ENCODE results near the gene TOX2. TPM values are rescaled to one million over a fixed set of nuclear protein-coding genes. Genes with fewer than 3 reads are reported as not detected.

The TOX2 gene
- total RNA-seq, 2 experiments from 2014 or later: 1.5 to 1.9 TPM

DNA sequence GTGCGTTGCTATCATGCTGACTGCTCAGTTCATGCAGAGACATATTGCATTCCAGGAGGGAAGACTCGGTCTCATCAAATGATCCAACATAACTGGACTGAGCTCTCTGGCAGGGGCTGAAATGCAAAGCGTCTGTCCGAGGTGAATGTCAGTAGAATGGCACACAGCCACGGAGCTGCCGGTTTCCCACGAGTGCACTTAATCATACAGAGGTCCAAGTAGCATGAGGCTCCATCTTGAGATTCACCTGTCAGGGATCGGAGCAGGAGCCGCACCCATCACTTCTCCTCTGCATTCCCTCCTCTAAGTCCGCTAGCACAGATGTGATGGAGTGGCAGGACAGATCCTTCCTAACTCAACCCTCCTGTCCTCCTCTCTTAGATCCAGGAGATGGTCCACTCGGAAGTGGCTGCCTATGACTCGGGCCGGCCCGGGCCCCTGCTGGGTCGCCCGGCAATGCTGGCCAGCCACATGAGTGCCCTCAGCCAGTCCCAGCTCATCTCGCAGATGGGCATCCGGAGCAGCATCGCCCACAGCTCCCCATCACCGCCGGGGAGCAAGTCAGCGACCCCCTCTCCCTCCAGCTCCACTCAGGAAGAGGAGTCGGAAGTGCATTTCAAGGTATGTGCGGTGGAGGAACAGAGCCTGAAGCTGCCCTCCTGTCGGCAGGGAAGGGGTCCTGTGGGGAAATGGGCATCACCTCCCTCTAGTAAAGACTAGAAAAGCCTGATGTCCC, 136.4 kb downstream of the TOX2 start:
- H3K36me3 Mint-ChIP-seq (ENCODE audit: low read depth): no peaks in the 10 kb centered on the region
- no peak for DNase-seq
- CTCF ChIA-PET: no interaction called here
- H3K4me1 Mint-ChIP-seq: no peaks in the 10 kb centered on the region
- H3K4me3 Mint-ChIP-seq: no peak overlapping the region
- no peak overlapping the region for H3K27ac Mint-ChIP-seq
- no peaks in the 10 kb centered on the region for H3K9me3 Mint-ChIP-seq
- peaks cover 4% of the 10 kb centered on the region for H3K27me3 Mint-ChIP-seq
- POLR2A ChIA-PET: no interaction called here

DNA sequence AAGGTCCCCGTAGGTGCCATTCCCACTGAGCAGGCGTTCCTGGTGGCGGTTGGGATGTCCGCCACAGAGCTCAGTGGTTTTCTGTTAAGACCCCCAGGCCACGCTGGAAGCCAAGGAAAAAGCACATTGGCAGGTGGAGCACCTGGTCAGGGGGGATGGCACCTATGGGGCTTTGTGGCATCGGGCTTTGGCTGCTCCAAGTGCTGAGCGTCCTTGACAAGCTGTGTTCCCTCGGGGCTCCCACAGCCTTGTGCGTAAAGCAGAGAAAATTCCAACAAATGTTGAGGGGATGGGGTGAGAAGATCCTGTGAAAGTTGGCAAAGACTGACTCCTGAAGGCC, 137.0 kb downstream of the TOX2 start:
- Mint-ChIP-seq H3K36me3 (ENCODE audit: low read depth) (no peaks in the 10 kb centered on the region), H3K4me1 (no peaks in the 10 kb centered on the region), H3K27me3 (peaks cover 3% of the 10 kb centered on the region), H3K9me3 (no peaks in the 10 kb centered on the region), H3K27ac (no peak overlapping the region), H3K4me3 (no peak overlapping the region)
- POLR2A ChIA-PET: no interaction called here
- CTCF ChIA-PET: no interaction called here
- no peak for DNase-seq

DNA sequence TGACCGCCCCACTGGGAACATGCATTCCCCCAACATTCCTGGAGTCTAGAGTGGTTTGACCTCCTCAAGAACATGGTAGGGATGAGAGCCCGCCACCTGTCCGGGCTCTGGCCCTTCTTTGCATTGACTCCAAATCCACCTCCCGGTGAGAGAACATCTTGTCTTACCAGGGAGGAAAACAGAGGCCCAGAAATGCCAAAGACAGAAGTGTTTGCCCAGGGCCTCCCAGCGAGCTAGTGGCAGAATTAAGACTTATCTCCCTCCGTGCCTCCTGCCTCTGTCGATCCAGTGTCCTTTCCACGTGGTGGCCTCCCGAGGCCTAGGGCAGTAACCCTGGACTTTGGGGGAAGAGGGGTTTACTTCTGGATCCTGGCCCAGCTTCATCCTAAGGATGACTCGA, 137.5 kb downstream of the TOX2 start:
- Mint-ChIP-seq H3K4me3 (no peak overlapping the region), H3K36me3 (ENCODE audit: low read depth) (no peaks in the 10 kb centered on the region), H3K27ac (no peak overlapping the region), H3K27me3 (peaks cover 3% of the 10 kb centered on the region), H3K9me3 (no peaks in the 10 kb centered on the region), H3K4me1 (no peaks in the 10 kb centered on the region)
- POLR2A ChIA-PET: no interaction called here
- CTCF ChIA-PET: no interaction called here
- DNase-seq: no peak

DNA sequence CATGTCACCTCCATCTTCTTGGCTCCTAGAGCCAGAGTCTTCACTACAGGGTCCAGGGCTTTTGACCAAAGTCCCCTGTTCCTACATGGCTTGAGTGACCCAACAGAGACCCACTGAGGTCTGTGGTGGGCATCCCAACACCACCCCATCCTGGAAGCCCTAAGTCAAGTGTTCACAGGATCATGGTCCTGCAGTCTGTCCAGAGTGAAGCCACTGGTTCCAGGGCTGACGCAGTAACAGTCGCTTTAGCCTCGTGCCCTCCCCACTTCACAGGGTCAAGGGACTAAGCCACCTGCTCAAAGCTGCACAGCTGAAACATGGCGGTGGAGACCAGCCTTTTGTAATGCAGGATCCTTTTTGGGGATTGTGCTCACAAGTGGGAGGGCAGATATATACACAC, 138.4 kb downstream of the TOX2 start:
- Mint-ChIP-seq H3K4me1 (no peaks in the 10 kb centered on the region), H3K9me3 (no peaks in the 10 kb centered on the region), H3K27me3 (peaks cover 6% of the 10 kb centered on the region), H3K27ac (no peak overlapping the region), H3K36me3 (ENCODE audit: low read depth) (peaks cover 3% of the 10 kb centered on the region), H3K4me3 (no peak overlapping the region)
- CTCF ChIA-PET: no interaction called here
- POLR2A ChIA-PET: no interaction called here
- no peak for DNase-seq

DNA sequence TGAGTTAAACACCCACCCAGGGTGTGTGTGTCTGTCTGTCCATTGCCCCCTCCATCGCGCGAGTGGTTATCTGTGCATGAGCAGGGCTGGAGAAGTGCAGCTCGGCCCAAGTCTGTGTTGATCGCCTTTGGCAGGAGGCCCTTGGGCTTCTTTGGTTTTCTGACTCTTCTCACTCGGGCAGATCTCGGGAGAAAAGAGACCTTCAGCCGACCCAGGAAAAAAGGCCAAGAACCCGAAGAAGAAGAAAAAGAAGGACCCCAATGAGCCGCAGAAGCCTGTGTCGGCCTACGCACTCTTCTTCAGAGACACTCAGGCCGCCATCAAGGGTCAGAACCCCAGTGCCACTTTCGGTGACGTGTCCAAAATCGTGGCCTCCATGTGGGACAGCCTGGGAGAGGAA, 139.5 kb downstream of the TOX2 start:
- H3K27me3 Mint-ChIP-seq: peaks cover 6% of the 10 kb centered on the region
- no peaks in the 10 kb centered on the region for H3K9me3 Mint-ChIP-seq
- no peak for DNase-seq
- peaks cover 4% of the 10 kb centered on the region for H3K36me3 Mint-ChIP-seq (ENCODE audit: low read depth)
- ChIA-PET CTCF (interaction anchor here (0.5 kb wide), 1 partner anchor 389 kb away, joined by 3 read pairs; no protein-coding TSS in a partner anchor), POLR2A (no interaction called here)
- H3K27ac Mint-ChIP-seq: no peak overlapping the region
- H3K4me3 Mint-ChIP-seq: no peak overlapping the region
- no peaks in the 10 kb centered on the region for H3K4me1 Mint-ChIP-seq

DNA sequence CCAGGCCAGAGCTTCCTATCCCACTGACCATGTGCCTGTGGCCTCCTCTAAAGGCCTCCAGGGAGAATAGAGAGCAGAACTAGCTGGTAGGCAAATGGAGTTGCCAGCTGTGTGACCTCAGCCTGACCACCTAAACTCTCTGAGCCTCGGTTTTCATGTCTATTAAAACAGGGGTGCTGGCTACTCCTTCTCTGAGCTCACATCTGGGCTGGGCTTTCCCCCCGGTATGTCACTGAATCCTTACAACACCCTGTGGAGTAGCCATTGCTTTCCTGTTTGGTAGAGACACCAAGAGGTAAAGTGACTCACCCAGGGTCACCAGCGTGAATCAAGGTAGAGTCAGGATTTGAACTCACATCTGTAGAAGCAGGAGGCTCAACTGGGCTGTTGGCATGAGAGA, 140.2 kb downstream of the TOX2 start:
- ChIA-PET CTCF (interaction anchor here (0.5 kb wide), 1 partner anchor 390 kb away, joined by 3 read pairs; no protein-coding TSS in a partner anchor), POLR2A (no interaction called here)
- H3K27ac Mint-ChIP-seq: no peak overlapping the region
- H3K27me3 Mint-ChIP-seq: peaks cover 5% of the 10 kb centered on the region
- no peaks in the 10 kb centered on the region for H3K9me3 Mint-ChIP-seq
- H3K4me1 Mint-ChIP-seq: no peaks in the 10 kb centered on the region
- no peak for DNase-seq
- peaks cover 4% of the 10 kb centered on the region for H3K36me3 Mint-ChIP-seq (ENCODE audit: low read depth)
- no peak overlapping the region for H3K4me3 Mint-ChIP-seq

DNA sequence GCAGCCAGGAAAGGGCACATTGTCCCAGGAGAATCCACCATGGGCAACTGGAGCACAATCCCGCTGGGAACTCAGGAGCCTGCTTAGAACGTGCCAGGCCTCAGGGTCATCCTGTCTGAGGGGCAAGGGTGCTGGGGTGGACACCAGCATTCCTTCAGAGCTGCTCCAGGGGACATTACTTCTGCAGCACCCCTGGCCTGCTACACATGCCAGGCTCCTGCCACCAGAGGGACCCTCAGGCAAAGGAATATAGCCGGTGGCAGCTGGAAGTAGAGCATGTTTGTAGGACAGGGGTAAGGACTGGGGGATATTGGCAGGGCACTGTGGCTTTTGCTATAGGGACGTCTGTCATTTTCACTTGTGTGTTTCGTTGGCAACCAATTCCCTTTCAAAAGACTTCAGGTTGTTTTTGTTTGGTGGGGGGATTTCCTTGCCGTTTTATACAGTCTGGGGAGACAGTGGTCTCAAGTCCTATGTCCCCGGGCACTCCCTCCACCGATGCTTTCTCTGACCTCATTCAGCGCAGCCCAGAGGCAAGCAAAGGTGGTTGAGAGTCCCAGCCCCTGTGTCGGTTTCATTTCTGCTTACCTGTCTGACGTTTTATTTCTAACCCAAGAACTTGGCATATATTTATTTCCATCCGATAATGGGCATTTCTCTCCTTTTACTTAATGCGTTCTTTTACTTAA, 141.5 kb downstream of the TOX2 start:
- DNase-seq: peak; percentile 57
- H3K27ac Mint-ChIP-seq: no peak overlapping the region
- peaks cover 9% of the 10 kb centered on the region for H3K27me3 Mint-ChIP-seq
- H3K4me3 Mint-ChIP-seq: no peak overlapping the region
- ChIA-PET CTCF (interaction anchor here (0.7 to 1.7 kb wide), 7 partner anchors 9 to 304 kb away, joined by 3 to 5 read pairs (median 4); no protein-coding TSS in a partner anchor), POLR2A (no interaction called here)
- peaks cover 4% of the 10 kb centered on the region for H3K36me3 Mint-ChIP-seq (ENCODE audit: low read depth)
- H3K9me3 Mint-ChIP-seq: peaks cover 3% of the 10 kb centered on the region
- peaks cover 6% of the 10 kb centered on the region for H3K4me1 Mint-ChIP-seq

DNA sequence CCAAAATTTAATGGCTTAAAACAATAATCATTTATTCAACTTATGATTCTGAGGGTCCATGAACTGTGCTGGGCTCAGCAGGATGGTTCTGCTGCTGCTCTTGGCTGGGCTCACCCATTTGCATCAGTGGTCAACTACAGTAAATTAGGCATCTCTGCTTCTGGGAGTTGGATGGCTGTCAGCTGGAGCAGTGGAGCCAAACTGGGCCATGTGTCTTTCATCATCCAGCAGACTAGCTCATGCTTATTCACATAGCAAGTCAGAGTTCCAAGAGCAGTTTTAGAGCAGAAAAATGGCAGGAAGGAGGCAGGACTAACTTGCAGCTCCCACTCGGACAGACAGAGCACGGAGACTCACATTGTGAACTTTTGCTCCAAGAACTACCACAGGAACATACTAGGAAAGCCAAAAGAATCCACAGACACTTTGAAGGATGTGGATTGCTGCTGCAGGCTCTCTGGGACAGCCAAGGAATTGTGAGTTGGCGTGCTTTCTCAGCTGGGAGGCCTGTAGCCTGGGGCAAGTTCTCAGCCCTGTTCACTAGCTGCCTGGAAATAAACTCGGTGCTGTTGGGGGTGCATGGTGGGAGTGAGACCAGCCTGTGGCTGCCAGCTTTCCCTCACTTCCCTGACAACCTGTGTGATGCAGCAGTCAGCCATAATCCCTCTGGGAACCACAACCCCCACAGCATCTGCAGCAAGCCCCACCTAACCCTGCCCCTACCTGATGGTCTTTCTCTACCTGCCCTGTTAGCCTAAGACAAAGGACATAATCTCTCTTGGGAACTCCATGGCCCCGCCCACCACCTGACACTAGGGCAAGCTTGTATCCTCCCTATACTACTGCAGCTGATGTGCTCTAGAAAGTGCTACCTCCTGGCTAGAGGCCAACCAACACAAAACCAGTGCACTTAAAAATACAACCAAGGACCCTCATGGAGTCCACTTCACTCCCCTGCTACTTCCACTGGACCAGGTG, 143.3 kb downstream of the TOX2 start:
- peaks cover 9% of the 10 kb centered on the region for H3K9me3 Mint-ChIP-seq
- POLR2A ChIA-PET: no interaction called here

DNA sequence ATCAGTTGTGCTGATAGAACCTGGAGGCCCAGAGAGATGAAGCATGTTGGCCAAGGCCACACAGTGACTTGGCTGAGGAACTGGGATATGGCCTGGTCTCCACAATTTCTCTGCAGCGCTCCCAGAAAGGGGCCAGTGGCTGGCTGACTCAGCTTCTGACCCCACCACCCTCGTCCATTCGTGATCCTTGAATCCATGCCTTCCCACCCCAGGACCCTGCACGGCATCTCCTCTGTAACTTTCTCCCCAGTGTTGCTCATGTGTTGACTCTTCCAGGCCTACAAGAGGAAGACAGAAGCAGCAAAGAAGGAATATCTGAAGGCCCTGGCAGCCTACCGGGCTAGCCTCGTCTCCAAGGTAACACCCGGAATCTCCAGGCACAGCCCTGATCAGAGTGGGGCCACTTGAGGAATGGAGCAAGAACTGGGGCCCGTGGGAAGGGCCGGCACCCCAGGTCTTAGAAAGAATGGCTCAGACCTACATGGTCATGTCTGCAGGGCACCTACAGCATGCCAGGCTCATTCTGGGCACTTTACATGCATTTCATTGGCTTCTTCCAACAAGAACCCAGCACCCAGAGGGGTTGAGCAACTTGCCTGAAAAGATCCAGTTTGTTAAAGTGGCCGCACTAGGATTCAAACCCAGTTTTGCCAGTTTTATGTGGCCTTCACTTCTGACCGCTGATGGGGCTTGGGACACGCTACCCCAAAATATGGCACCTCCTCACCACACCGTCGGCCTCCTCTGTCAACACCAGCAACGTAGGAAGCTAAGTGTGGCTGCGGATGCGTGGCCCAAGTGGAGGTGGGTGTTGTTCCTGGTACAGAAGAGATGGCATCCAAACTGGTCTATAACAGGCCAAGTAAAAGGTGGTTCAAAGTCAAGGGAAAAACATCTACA, 150.1 kb downstream of the TOX2 start:
- ChIA-PET CTCF (interaction anchor here (1.2 kb wide), 1 partner anchor 9 kb away, joined by 4 read pairs; no protein-coding TSS in a partner anchor), POLR2A (no interaction called here)
- Mint-ChIP-seq H3K9me3 (peaks cover 9% of the 10 kb centered on the region), H3K4me3 (no peak overlapping the region), H3K4me1 (peaks cover 30% of the 10 kb centered on the region), H3K27me3 (peaks cover 18% of the 10 kb centered on the region), H3K36me3 (ENCODE audit: low read depth) (no peaks in the 10 kb centered on the region), H3K27ac (no peak overlapping the region)
- no peak for DNase-seq

More for the DNA sequence above, 143.3 kb downstream of the TOX2 start:
- no peak for DNase-seq
- CTCF ChIA-PET: interaction anchor here (1.1 to 2.7 kb wide), 7 partner anchors 9 to 41 kb away, joined by 3 to 10 read pairs (median 4); no protein-coding TSS in a partner anchor
- H3K36me3 Mint-ChIP-seq (ENCODE audit: low read depth): peaks cover 4% of the 10 kb centered on the region
- H3K27me3 Mint-ChIP-seq: peaks cover 15% of the 10 kb centered on the region
- H3K27ac Mint-ChIP-seq: no peak overlapping the region
- H3K4me1 Mint-ChIP-seq: peaks cover 6% of the 10 kb centered on the region
- no peak overlapping the region for H3K4me3 Mint-ChIP-seq

DNA sequence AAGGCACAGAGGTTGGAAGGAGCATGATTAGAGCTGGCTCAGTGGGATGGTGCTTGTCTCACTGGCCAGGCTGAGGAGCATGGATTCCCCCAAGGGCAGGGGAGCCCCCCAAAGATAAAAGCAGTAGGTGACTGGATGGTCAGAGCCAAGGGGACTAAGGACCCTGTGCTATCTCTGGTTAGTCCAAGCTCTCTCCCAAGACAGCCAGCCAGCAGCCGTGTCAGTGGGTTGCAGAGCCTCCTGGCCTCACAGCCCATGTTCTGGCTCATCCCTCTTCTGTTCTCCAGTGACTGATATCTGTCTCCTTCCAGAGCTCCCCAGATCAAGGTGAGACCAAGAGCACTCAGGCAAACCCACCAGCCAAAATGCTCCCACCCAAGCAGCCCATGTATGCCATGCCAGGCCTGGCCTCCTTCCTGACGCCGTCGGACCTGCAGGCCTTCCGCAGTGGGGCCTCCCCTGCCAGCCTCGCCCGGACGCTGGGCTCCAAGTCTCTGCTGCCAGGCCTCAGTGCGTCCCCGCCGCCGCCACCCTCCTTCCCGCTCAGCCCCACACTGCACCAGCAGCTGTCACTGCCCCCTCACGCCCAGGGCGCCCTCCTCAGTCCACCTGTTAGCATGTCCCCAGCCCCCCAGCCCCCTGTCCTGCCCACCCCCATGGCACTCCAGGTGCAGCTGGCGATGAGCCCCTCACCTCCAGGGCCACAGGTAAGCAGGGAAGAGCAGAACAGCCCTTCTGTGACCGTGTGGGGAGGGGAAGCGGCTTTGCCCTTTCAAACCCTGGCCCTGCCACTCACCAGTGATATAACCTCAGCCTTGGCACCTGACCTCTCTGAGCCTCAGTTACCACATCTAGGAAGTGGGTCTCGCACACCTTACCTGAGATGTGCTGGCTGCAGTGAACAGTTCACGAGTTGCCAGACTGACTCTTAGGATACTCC, 151.0 kb downstream of the TOX2 start:
- H3K27ac Mint-ChIP-seq: no peak overlapping the region
- CTCF ChIA-PET: interaction anchor here (1.2 kb wide), 1 partner anchor 10 kb away, joined by 4 read pairs; no protein-coding TSS in a partner anchor

More for the DNA sequence above, 151.0 kb downstream of the TOX2 start:
- Mint-ChIP-seq H3K9me3 (peaks cover 9% of the 10 kb centered on the region), H3K4me1 (peaks cover 37% of the 10 kb centered on the region), H3K4me3 (no peak overlapping the region), H3K27me3 (peaks cover 16% of the 10 kb centered on the region), H3K36me3 (ENCODE audit: low read depth) (no peaks in the 10 kb centered on the region)
- POLR2A ChIA-PET: no interaction called here
- DNase-seq: no peak

Data from activated CD4-positive, alpha-beta T cell treated with anti-CD3 and anti-CD28 coated beads, Interleukin-2, amount 10 ng/mL, durations not matched to agents 7 days and 5 days (primary cell).